HL-60 (cell line): ENCODE measurements around the gene AFAP1.

ENCODE experiments used
- DNase-seq, 2 experiments: peaks; one replicate each; pipeline ENCODE4 v3.0.0-alpha.2; 2010 to 2020; ENCODE audit warnings: low read depth in 1 of 2, low spot score in 1 of 2
- H3K27ac ChIP-seq: fragments of 250-450 bp; sonication (Bioruptor Pico); replicated peaks from 2 replicates; pipeline ENCODE4 v1.5.1; 2020; ENCODE audit warnings: mild to moderate bottlenecking, moderate library complexity
- H3K27me3 ChIP-seq: fragments of 250-450 bp; sonication (Bioruptor Pico); 2 replicates; pipeline ENCODE4 v1.5.1; 2021; ENCODE audit warnings: mild to moderate bottlenecking, moderate library complexity; ENCODE audit not compliant: insufficient read depth, poor library complexity, severe bottlenecking
- H3K4me3 ChIP-seq: replicated peaks from 2 replicates; pipeline ENCODE4 v1.5.1; 2011; ENCODE audit warnings: mild to moderate bottlenecking, control low read depth, low read length; ENCODE audit not compliant: insufficient read depth
- CTCF ChIP-seq: IDR thresholded peaks from one replicate; pipeline ENCODE4 v1.5.1; 2011; ENCODE audit warnings: low read length, control low read depth, inconsistent platforms; ENCODE audit not compliant: insufficient read depth
- GABPA ChIP-seq: IDR thresholded peaks from 2 replicates; pipeline ENCODE4 v1.6.1; 2012; ENCODE audit warnings: low read depth
- POLR2AphosphoS5 ChIP-seq: IDR thresholded peaks from 2 replicates; pipeline ENCODE4 v1.6.1; 2012; ENCODE audit warnings: low read depth
- REST ChIP-seq: IDR thresholded peaks from 2 replicates; pipeline ENCODE4 v1.6.1; 2012; ENCODE audit warnings: low read depth; ENCODE audit not compliant: insufficient replicate concordance
- SPI1 ChIP-seq: IDR thresholded peaks from 2 replicates; pipeline ENCODE4 v1.6.1; 2012; ENCODE audit warnings: low read depth, mild to moderate bottlenecking, borderline replicate concordance

Gene AFAP1

DNA sequence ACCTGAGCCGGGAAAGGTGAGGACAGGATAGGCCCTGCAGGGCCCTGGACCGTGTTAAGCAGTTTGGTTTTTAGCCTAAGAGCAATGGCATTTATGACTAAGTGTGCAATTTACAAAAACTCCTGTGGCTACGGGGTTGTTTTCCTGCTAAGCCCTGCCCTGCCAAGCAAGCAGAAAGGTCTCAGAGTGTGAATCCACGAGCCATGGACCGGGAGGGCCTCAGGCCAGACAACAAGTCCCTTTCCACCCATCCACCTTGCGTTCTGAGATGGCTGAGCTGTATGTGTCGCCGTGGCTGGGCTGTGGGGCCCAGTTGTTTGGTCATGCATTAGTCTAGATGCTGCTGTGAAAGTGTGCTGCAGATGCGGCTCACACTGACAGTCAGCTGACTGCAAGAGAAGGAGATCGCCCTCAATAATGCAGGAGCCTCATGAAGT, 33.9 kb upstream of the AFAP1 start:
- H3K27ac ChIP-seq = no peak overlapping the region
- DNase-seq = no peak
- H3K4me3 ChIP-seq = no peak overlapping the region
- TF ChIP-seq REST (no peak), CTCF (no peak), GABPA (no peak), SPI1 (no peak), POLR2AphosphoS5 (no peak)
- H3K27me3 ChIP-seq = peaks cover 7% of the 10 kb centered on the region

- Histone ChIP-seq H3K27ac (no peak overlapping the region), H3K4me3 (no peak overlapping the region), H3K27me3 (peaks cover 14% of the 10 kb centered on the region)
- DNase-seq = no peak
- TF ChIP-seq SPI1 (no peak), POLR2AphosphoS5 (no peak), GABPA (no peak), CTCF (no peak), REST (no peak)
Measured at GRCh38 chr4:7971881-7972500, 32.3 kb upstream of the AFAP1 start.

DNA sequence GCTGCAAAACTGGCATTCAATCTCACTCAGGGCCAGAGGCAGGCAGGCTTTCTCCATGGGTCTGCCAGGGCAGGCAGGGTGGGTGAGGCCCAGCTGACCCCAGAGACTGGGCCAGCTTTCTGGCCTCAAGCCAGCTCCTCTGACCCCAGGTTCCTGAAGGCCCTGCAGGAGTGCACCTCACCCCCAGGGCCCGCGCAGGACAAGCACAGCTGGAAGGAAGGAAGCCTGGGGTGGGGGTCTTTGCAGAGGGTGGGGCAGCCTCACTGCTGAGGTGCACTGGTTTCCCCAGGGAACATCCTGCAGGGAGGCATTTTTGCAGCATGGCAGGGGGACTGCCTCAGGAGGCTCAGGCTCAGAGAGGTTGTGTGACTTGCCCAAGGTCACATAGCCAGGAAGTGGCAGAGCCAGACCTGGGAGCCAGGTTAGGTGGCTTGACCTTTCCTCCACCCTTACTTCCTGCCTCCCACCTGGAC, 31.5 kb upstream of the AFAP1 start:
- TF ChIP-seq CTCF = no peak
- TF ChIP-seq POLR2AphosphoS5 = no peak
- no peak for TF ChIP-seq GABPA
- no peak for TF ChIP-seq REST
- TF ChIP-seq SPI1 = no peak
- H3K4me3 ChIP-seq = no peak overlapping the region
- no peak for DNase-seq
- no peak overlapping the region for H3K27ac ChIP-seq
- H3K27me3 ChIP-seq = peaks cover 14% of the 10 kb centered on the region
